PFSK-1 (cell line): Measurements from ENCODE around the gene CSDE1.

Experiments
- FOXP2 ChIP-seq: optimal IDR thresholded peaks from 2 replicates; pipeline ENCODE3; 2011; ENCODE audit warnings: borderline replicate concordance, control low read depth, inconsistent platforms; ENCODE audit not compliant: insufficient read depth; ENCODE audit errors: extremely low read length, extremely low read depth
- POLR2AphosphoS5 ChIP-seq: IDR thresholded peaks from 2 replicates; pipeline ENCODE4 v1.6.1; 2012; ENCODE audit warnings: low read depth, mild to moderate bottlenecking, control low read depth, low read length, moderate library complexity
- REST ChIP-seq, 2 experiments: IDR thresholded peaks; 2 replicates each; pipeline versions ENCODE4 v1.6.1 to v1.8.0; 2011 to 2012; ENCODE audit warnings: low read depth in 2 of 2, low read length in 2 of 2, control low read depth in 1 of 2, inconsistent platforms in 1 of 2, mild to moderate bottlenecking in 1 of 2, moderate library complexity in 1 of 2; ENCODE audit not compliant: insufficient read depth in 1 of 2
- SIN3A ChIP-seq: IDR thresholded peaks from 2 replicates; pipeline ENCODE4 v1.6.1; 2012; ENCODE audit warnings: mild to moderate bottlenecking, low read length, moderate library complexity, borderline replicate concordance; ENCODE audit not compliant: insufficient read depth
- TAF1 ChIP-seq: IDR thresholded peaks from 2 replicates; pipeline ENCODE4 v1.6.1; 2012; ENCODE audit warnings: low read length, control low read depth, borderline replicate concordance; ENCODE audit not compliant: insufficient read depth

- TF ChIP-seq REST (IDR thresholded peaks at IDR 0.05; ENCODE audit: insufficient read depth in 1 of 2, low read depth in 2 of 2, low read length in 2 of 2) (no peak), POLR2AphosphoS5 (no peak), TAF1 (no peak), SIN3A (no peak), FOXP2 (no peak)
These were observed 1.5 kb downstream of the CSDE1 start for GRCh38 chr1:114756009-114756892.
